Prostate gland (tissue), 2 donors: ENCODE measurements around the gene AFTPH. TPM values are rescaled to one million over a fixed set of nuclear protein-coding genes. Genes with fewer than 3 reads are reported as not detected.
"Not testable (repeated sequence)": the region's sequence is repeated elsewhere in the genome, so short reads cannot be mapped to it uniquely, and the experiment has no call there.

Experiments used
- DNase-seq: peaks from one replicate; pipeline ENCODE4 v3.0.0-alpha.2; 2019; ENCODE audit warnings: low spot score
- H3K27ac ChIP-seq, 2 donors: fragments of 200-600 bp; sonication (generic); 2 replicates each; pipeline ENCODE4 v1.5.1; 2017 to 2019
- H3K27me3 ChIP-seq: fragments of 200-600 bp; sonication (generic); replicated peaks from 2 replicates; pipeline ENCODE4 v1.5.1; 2019; ENCODE audit not compliant: insufficient read depth
- H3K36me3 ChIP-seq, 2 donors: fragments of 200-600 bp; sonication (generic); 1 replicate in 1 of 2; 2 replicates in 1 of 2; pipeline versions ENCODE4 v1.5.1 to v1.8.1; 2017 to 2019
- H3K4me1 ChIP-seq: fragments of 200-600 bp; sonication (generic); replicated peaks from 2 replicates; pipeline ENCODE4 v1.5.1; 2019
- H3K4me3 ChIP-seq, 2 donors: fragments of 200-600 bp; sonication (generic); 2 replicates each; pipeline ENCODE4 v1.5.1; 2017 to 2019
- H3K9me3 ChIP-seq: fragments of 200-600 bp; sonication (generic); 2 replicates; pipeline ENCODE4 v1.5.1; 2017
- CTCF ChIP-seq, 4 experiments: fragments of 200-600 bp in 2 of 4; fragments of 450-650 bp in 2 of 4; sonication (generic) in 2 of 4; IDR thresholded peaks; 1 replicate in 3 of 4; 2 replicates in 1 of 4; pipeline ENCODE4 v1.5.1; 2016 to 2019; ENCODE audit warnings: antibody characterized with exemption in 4 of 4, mild to moderate bottlenecking in 2 of 4, moderate library complexity in 2 of 4
- POLR2A ChIP-seq: fragments of 450-650 bp; IDR thresholded peaks from one replicate; pipeline ENCODE4 v1.6.1; 2016; ENCODE audit warnings: antibody characterized with exemption, mild to moderate bottlenecking
- POLR2AphosphoS5 ChIP-seq: sonication (generic); formaldehyde crosslinking; IDR thresholded peaks from one replicate; pipeline ENCODE4 v1.6.1; 2017; ENCODE audit warnings: antibody characterized with exemption
- WGBS: methylation state at CpG from one replicate; pipeline ENCODE4 v1.1.5; 2018; 5-methylcytosine and 5-hydroxymethylcytosine counted together
- intact Hi-C: fragments of 100-400 bp; cut with DNase I; formaldehyde crosslinking; loops from one replicate; pipeline ENCODE4 v1.14.2; 2022
- total RNA-seq, 2 donors: library from RNA; depleted of rRNA; stranded (reverse); fragments of >200 nt; gene quantifications; one replicate each; pipeline ENCODE4 v1.1.0, GENCODE V29; 2016

The AFTPH gene
- total RNA-seq, 2 donors from 2014 or later, result 61.3 to 68.1 TPM

GRCh38 chr2:64522843-64523428 is 1.2 kb upstream of the AFTPH start:
- intact Hi-C loops, result loop anchor here (2.0 to 10.0 kb wide), 2 partner anchors 122 to 342 kb away; no protein-coding TSS in a partner anchor

GRCh38 chr2:64524604-64525316 is 632 bp downstream of the AFTPH start:
- no peaks in the 10 kb centered on the region for H3K36me3 ChIP-seq
- no peaks in the 10 kb centered on the region for H3K4me1 ChIP-seq
- H3K27me3 ChIP-seq, result no peaks in the 10 kb centered on the region
- 0% methylated on average over 32 of the region's 48 CpGs for WGBS
- DNase-seq, result peak; percentile 22
- TF ChIP-seq POLR2AphosphoS5, result no peak
- peak in 1 of 4 experiments; percentile 10 for TF ChIP-seq CTCF (IDR thresholded peaks at IDR 0.05)
- peak overlapping the region; percentile 76 to 94 for H3K4me3 ChIP-seq
- H3K27ac ChIP-seq, result peak overlapping the region; percentile 92 to 95
- H3K9me3 ChIP-seq, result no peaks in the 10 kb centered on the region
- intact Hi-C loops, result loop anchor here (10.0 kb wide), 1 partner anchor 120 kb away; no protein-coding TSS in a partner anchor

More at GRCh38 chr2:64522843-64523428, 1.2 kb upstream of the AFTPH start:
- H3K4me1 ChIP-seq, result no peaks in the 10 kb centered on the region
- peak overlapping the region; percentile 76 to 94 for H3K4me3 ChIP-seq
- no peaks in the 10 kb centered on the region for H3K36me3 ChIP-seq
- WGBS, result under 1% methylated on average over 16 of the region's 16 CpGs
- H3K9me3 ChIP-seq, result no peaks in the 10 kb centered on the region
- peak; percentile 69 for DNase-seq
- peak overlapping the region; percentile 92 to 95 for H3K27ac ChIP-seq
- no peaks in the 10 kb centered on the region for H3K27me3 ChIP-seq
- TF ChIP-seq POLR2AphosphoS5 (peak; percentile 55), CTCF (IDR thresholded peaks at IDR 0.05) (peak; percentile 54 to 90 (median 88)), POLR2A (no peak)

GRCh38 chr2:64525317-64525613 is 1.1 kb downstream of the AFTPH start:
- H3K27me3 ChIP-seq, result no peaks in the 10 kb centered on the region
- H3K4me3 ChIP-seq, result peak overlapping the region; percentile 76 to 94
- intact Hi-C loops, result loop anchor here (10.0 kb wide), 1 partner anchor 120 kb away; no protein-coding TSS in a partner anchor
- TF ChIP-seq POLR2A (no peak), CTCF (IDR thresholded peaks at IDR 0.05) (no peak), POLR2AphosphoS5 (no peak)
- H3K36me3 ChIP-seq, result no peaks in the 10 kb centered on the region
- DNase-seq, result no peak
- peak overlapping the region; percentile 92 to 95 for H3K27ac ChIP-seq
- H3K9me3 ChIP-seq, result no peaks in the 10 kb centered on the region
- 9% methylated on average over 4 of the region's 4 CpGs for WGBS
- H3K4me1 ChIP-seq, result no peaks in the 10 kb centered on the region

- Histone ChIP-seq H3K36me3 (no peaks in the 10 kb centered on the region), H3K9me3 (no peaks in the 10 kb centered on the region), H3K27me3 (no peaks in the 10 kb centered on the region), H3K4me3 (peak overlapping the region; percentile 76 to 94), H3K4me1 (no peaks in the 10 kb centered on the region), H3K27ac (no peak overlapping the region)
- 54% methylated on average over 3 of the region's 3 CpGs for WGBS
- intact Hi-C loops, result loop anchor here (10.0 kb wide), 1 partner anchor 119 kb away; no protein-coding TSS in a partner anchor
- no peak for DNase-seq
- no peak for TF ChIP-seq CTCF (IDR thresholded peaks at IDR 0.05)
- TF ChIP-seq POLR2AphosphoS5, result no peak
- no peak for TF ChIP-seq POLR2A
These were observed 1.9 kb downstream of the AFTPH start for GRCh38 chr2:64526034-64526433.

GRCh38 chr2:64530946-64531345 is 6.8 kb downstream of the AFTPH start:
- WGBS, result 94% methylated on average over 2 of the region's 2 CpGs
- not testable (repeated sequence) for H3K4me3 ChIP-seq

More at GRCh38 chr2:64530946-64531345, 6.8 kb downstream of the AFTPH start:
- intact Hi-C loops, H3K27ac ChIP-seq, DNase-seq, H3K27me3 ChIP-seq, H3K9me3 ChIP-seq, H3K36me3 ChIP-seq, H3K4me1 ChIP-seq: not testable (repeated sequence)
